Measurements from ENCODE around the gene SPTBN4. TPM values are rescaled to one million over a fixed set of nuclear protein-coding genes. Genes with fewer than 3 reads are reported as not detected.

SPTBN4 gene
- polyA plus RNA-seq (2012; rRNA removed): 2.8 and 3.1 TPM in 2 replicates
- polyA plus RNA-seq (2012; cell fraction: cytosol; rRNA removed): 1.6 and 3.1 TPM in 2 replicates
- polyA plus RNA-seq (2012; cell fraction: nucleus; rRNA removed): 4.8 and 5.0 TPM in 2 replicates

- Histone ChIP-seq H3K4me1 (ENCODE audit: control insufficient read depth in 1 of 2, insufficient read depth in 2 of 2, low read depth in 1 of 2, low read length in 1 of 2) (peaks cover 5 to 17% of the 10 kb centered on the region in 2 experiments; a peak in 3 of 4 replicates), H3K36me3 (replicated peaks in 1 of 2; ENCODE audit: control insufficient read depth in 1 of 2, insufficient read depth in 2 of 2, low read length in 1 of 2) (no peaks in the 10 kb centered on the region), H3K27ac (ENCODE audit: low read depth in 2 of 2, low read length in 1 of 2) (no peak within 1 kb of the TSS), H3K9ac (no peak within 1 kb of the TSS), H3K4me2 (peak within 1 kb of the TSS; percentile 85), H3K9me3 (no peaks in the 10 kb centered on the region), H3K9me2 (no peaks in the 10 kb centered on the region), H3F3A (replicated peaks; ENCODE audit: insufficient read depth) (peaks cover 14% of the 10 kb centered on the region), H3K27me3 (ENCODE audit: insufficient read depth) (no peaks in the 10 kb centered on the region), H4K20me1 (ENCODE audit: insufficient read depth) (no peaks in the 10 kb centered on the region), H2AFZ (ENCODE audit: low read depth) (peak within 1 kb of the TSS; percentile 47; the same call in 1 of the 2 replicates), H3K79me2 (ENCODE audit: insufficient read depth) (no peaks in the 10 kb centered on the region; the same call in 1 of the 2 replicates), H3K4me3 (ENCODE audit: low read depth in 2 of 2, low read length in 1 of 2) (peak within 1 kb of the TSS; percentile 48 to 79)
- TF ChIP-seq RFX5 (IDR thresholded peaks at IDR 0.05; ENCODE audit: low read length): no peak
- TF ChIP-seq SMC3 (IDR thresholded peaks at IDR 0.05; ENCODE audit: low read depth, low read length): no peak
- TF ChIP-seq NRF1 (IDR thresholded peaks at IDR 0.05; ENCODE audit: low read depth, low read length): no peak; the same call in 1 of the 2 replicates
- no peak for TF ChIP-seq RCOR1 (IDR thresholded peaks at IDR 0.05; ENCODE audit: low read length)
- TF ChIP-seq RXRA (IDR thresholded peaks at IDR 0.05; ENCODE audit: borderline replicate concordance, low read depth): no peak
- TF ChIP-seq PBX3 (IDR thresholded peaks at IDR 0.05): no peak
- TF ChIP-seq RAD21 (IDR thresholded peaks at IDR 0.05; ENCODE audit: low read length): no peak
- no peak for TF ChIP-seq EP300 (IDR thresholded peaks at IDR 0.05; ENCODE audit: borderline replicate concordance in 1 of 2, low read depth in 1 of 2, low read length in 1 of 2)
- no peak for TF ChIP-seq SIN3A (IDR thresholded peaks at IDR 0.05; ENCODE audit: borderline replicate concordance, low read depth, low read length)
- no peak for TF ChIP-seq CHD2 (IDR thresholded peaks at IDR 0.05; ENCODE audit: low read length, partially characterized antibody)
- no peak for TF ChIP-seq TEAD4 (IDR thresholded peaks at IDR 0.05; ENCODE audit: borderline replicate concordance, insufficient read depth)
- TF ChIP-seq REST (IDR thresholded peaks at IDR 0.05; ENCODE audit: low read depth, low read length): no peak
- ChIA-PET POLR2A (no interaction called here), CTCF (interaction anchor here (0.6 to 2.2 kb wide), 5 partner anchors 10 to 130 kb away, joined by 3 to 8 read pairs (median 3); no protein-coding TSS in a partner anchor)
- DNase-seq: peak; percentile 73
- WGBS (ENCODE audit: low lambda C conversion rate): 35% methylated on average over 21 of the region's 87 CpGs
These were observed at the start of gene SPTBN4 for GRCh38 chr19:40466985-40467734. Gene SPTBN4, plus strand, starts transcription at chr19:40467001. Its CDS starts 5,621 bp downstream, at chr19:40472622.
